HG02642 (cell line): ENCODE measurements around the gene ACOT12.
"Not testable (repeated sequence)": the region's sequence is repeated elsewhere in the genome, so short reads cannot be mapped to it uniquely, and the experiment has no call there.

ENCODE experiments used
- ATAC-seq: cut with Tn5 transposase; IDR thresholded peaks from one replicate; pipeline ENCODE4 v1.9.1; 2021; ENCODE audit warnings: mild to moderate bottlenecking; ENCODE audit not compliant: unreplicated experiment, poor library complexity

ACOT12 gene

GRCh38 chr5:81393783-81394718, at the start of gene ACOT12:
TSS of gene ACOT12 (minus strand) at chr5:81394134. CDS start at chr5:81394114, 20 bp downstream.
- ATAC-seq: no peak

- ATAC-seq: no peak
Observed at GRCh38 chr5:81435023-81435422, 41.1 kb upstream of the ACOT12 start.

DNA sequence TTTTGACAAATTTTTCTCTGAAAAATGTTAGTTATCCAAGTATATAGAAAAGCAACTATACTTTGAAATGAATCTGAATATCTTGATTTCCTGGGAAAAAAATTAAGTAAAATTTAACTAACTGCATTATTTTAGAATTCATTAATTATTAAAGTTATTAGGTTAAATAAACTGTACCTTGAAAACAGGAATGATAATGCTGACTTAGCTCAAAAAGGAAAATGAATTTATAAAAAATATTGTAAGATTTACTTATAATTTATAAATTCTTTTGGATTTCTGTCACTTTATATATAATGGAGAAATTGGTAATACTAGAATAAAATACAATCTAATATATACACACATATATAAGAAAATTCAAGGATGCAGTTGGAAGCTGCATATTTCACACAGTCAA, 36.1 kb upstream of the ACOT12 start:
- no peak for ATAC-seq

DNA sequence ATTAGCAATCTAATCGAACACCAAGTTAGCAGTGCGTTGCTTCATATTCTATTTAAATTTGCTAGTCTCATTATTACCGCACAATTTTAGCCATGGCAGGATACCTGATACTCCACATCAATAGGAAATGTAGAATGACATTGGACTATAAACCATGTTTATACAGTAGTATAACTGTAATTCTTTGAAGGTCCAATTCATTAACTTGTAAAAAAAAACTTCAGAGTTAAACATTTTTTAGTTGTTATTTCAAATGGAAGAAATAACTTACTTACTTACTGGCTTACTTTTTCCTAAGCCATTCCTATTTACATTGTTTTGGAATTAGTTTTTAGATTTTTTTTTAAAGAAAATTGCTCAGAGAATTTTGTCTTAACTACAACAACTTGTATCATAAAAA, 35.4 kb upstream of the ACOT12 start:
- ATAC-seq: no peak

GRCh38 chr5:81428861-81429260, 34.9 kb upstream of the ACOT12 start:
- no peak for ATAC-seq

GRCh38 chr5:81428446-81428845, 34.5 kb upstream of the ACOT12 start:
- no peak for ATAC-seq

DNA sequence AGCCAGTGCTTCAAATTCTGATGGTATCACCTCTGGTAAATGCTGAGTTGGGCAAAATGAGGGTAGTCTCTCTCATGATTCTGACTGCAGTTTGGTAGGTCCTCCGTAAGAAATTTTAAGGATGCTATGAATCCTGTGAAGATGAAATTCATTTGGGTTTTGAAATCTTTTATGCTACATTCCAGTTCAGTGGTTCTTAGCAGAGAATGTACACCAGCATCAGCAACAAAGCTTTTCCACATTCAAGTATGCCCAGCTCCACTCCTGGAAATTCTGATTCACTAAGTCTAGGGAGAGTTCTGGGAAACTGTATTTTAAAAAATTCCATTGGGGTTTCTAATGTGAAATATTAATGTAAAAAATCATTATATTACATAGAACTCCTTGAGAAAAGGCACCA, 33.6 kb upstream of the ACOT12 start:
- no peak for ATAC-seq

- ATAC-seq: no peak
Observed at GRCh38 chr5:81426359-81427030, 32.6 kb upstream of the ACOT12 start.

DNA sequence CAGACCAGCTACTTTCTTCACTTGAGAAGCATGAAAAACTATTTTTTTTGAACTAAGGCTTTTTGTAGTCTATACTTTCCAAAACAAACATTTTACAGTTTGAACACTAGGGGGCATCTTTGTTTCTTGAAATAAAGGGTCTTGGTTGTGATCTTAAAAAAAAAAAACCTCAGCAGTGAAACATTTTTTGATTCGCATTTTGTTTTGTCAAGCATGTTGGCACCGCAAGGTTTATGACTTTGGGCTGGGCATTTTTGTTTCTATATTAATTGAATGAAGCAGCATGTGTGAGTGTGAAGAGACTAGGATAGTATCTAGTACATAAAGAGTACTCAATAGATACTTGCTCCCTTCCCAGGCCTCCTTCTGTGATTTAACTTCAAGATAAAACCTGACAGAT, 31.6 kb upstream of the ACOT12 start:
- no peak for ATAC-seq

DNA sequence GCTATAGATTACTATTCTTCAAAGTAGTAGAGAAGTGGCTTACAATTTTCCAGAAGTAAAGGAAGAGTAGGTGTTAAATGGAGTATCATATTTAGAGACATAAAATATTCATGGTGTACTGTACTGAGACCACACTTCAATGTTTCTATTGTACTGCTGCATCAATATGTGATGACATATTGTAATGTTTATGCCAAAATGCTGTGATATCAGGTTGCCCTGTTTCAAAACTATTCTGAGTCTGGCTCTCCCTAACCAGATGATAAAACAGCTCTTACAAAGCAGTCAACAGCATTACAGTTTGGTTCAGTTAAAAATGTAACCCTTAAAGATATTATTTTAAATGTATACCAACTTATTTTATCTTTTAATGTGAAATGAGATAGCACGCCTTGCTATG, 30.8 kb upstream of the ACOT12 start:
- ATAC-seq: no peak

GRCh38 chr5:81422671-81423070, 28.7 kb upstream of the ACOT12 start:
- ATAC-seq: no peak

DNA sequence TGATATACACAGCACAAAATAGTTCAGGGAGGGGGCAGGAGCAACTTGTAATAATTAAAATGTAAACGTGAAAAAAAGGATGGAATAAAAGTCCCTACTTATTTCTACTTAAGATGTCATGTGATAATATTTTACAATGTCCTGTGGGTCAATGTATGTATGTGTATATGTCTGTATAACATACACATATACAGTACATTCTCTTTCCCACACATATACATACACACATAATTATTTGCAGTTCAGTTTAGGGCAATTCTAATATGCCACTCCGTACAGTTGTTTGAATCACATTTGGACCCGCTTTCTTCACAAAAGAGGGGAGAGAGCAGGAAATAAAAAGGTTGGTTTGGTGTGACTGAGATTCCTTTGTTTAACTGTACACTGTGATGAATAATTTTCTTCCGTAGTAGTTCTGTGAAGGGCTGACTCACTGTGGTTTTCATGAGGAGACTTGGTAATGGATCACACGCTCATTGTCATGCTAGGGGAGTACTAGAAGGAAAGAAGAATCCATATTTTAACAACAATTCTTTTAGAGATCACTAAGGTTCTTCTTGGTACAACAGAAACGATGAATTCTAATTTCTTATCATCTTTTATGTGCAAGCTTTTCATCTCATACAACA, 26.2 kb upstream of the ACOT12 start:
- no peak for ATAC-seq

DNA sequence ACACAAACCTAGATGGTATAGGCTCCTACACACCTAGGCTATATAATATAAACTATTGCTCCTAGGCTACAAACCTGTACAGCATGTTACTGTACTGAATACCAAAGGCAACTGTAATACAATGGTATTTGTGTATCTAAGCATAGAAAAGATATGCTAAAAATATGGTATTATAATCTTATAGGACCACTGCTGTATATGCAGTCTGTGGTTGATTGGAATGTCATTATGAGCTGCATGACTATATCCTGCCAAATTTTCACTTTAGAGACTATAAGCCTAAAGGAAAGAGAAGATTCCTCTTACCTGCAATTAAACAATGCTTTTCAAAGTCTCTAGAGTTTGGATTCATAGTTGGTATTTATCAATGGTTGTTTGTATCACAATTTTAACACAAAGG, 24.7 kb upstream of the ACOT12 start:
- ATAC-seq: no peak

GRCh38 chr5:81417052-81417451, 23.1 kb upstream of the ACOT12 start:
- no peak for ATAC-seq

- ATAC-seq: no peak
Observed at GRCh38 chr5:81409896-81410295, 16.0 kb upstream of the ACOT12 start.

DNA sequence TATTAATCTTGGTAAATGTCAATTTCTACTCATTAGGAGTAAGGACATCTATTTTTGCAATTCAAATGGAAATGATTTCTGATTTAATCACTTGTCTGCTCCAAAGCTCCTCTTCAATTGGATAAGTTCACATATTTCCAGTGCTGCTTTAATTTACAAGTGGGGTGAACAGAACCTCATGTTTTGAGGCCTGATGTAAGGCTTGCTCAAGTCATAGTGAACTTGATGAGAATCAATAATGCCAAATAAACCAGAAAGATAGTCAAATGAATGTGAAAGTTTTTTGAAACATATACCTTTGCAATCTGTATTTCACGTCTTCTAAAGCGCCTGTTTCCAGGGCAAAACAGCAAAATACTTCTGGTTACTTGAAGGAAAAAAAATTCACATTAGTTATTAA, 15.4 kb upstream of the ACOT12 start:
- no peak for ATAC-seq

DNA sequence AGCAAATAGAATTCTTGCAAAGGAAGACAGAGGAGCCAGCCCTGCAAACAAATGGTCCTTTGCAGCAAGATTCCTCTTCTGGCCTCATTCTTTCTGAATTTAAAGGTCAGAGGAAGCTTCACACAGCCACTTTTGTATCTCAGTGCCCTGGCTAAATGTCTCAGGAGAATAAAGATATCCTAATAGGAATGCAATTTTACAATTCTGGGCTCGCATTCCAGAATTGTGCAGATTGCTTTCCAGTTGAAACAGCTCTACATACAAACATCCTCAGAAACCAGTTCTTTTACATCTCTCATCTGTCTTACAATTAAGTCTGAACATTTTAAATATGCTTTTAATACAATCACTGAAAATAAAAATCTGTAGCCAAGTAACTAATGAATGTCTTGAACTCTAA, 14.6 kb upstream of the ACOT12 start:
- no peak for ATAC-seq

DNA sequence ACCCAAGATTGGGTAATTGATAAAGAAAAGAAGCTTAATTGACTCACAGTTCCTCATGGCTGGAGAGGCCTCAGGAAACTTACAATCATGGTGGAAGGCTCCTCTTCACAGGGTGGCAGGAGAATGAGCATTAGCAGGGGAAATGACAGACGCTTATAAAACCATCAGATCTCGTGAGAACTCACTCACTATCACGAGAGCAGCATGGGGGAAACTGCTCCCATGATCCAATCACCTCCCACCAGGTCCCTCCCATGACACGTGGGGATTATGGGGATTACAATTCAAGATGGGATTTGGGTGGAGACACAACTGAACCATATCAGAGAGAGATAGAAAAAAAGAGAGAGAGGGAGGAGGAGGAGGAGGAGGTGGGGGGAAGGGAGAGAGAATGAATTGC, 13.9 kb upstream of the ACOT12 start:
- not testable (repeated sequence) for ATAC-seq

GRCh38 chr5:81405126-81405891, 11.4 kb upstream of the ACOT12 start:
- ATAC-seq: no peak

DNA sequence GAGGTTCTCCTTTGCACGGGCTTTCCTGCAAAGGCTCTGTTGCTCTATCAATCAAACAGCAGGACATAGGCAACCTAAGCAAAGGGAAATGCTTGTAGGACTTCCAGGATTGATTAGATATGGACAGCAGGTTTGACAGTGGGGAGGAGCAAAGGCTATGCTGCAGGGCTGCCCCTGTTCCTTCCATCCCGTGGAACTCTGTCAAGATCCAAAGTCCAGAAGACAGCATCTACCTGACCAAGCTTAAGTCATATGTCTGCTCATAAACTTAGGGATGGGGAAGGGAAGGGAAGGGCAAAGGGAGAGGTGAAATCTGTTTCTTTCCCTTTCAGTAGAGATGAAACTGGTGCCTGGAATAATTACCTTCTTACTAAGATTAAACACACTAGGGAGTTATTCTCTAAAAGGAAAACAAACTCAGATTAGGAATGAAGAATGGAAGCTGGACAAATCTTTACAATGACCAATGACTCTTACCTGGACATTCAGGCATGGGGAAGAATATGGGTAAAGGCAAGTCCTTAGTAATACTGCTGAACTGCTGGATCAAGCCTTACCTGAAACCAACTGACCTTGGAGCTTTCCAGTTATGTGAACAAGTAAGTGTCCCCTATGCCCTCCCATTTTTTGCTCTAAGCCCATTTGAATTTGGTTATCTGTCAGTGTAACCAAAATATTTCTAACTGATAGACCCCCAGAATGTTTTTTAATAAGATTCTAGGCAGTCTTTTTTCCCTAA, 8.4 kb upstream of the ACOT12 start:
- ATAC-seq: no peak
